Tibial nerve (tissue), 4 donors: ENCODE results near the gene TAS2R20. TPM values are rescaled to one million over a fixed set of nuclear protein-coding genes. Genes with fewer than 3 reads are reported as not detected.
"Not testable (repeated sequence)": the region's sequence is repeated elsewhere in the genome, so short reads cannot be mapped to it uniquely, and the experiment has no call there.

Source experiments
- DNase-seq, 2 donors: peaks; one replicate each; pipeline ENCODE4 v3.0.0-alpha.2; 2019; ENCODE audit warnings: low spot score in 2 of 2
- H3K27ac ChIP-seq, 4 donors: fragments of 200-600 bp; sonication (generic) in 3 of 4; one replicate each; pipeline ENCODE4 v1.5.1; 2017 to 2019; ENCODE audit warnings: mild to moderate bottlenecking in 1 of 4
- H3K27me3 ChIP-seq, 2 donors: fragments of 200-600 bp; sonication (generic) in 1 of 2; one replicate each; pipeline versions ENCODE4 v1.5.1 to v1.6.0; 2017 to 2019
- H3K36me3 ChIP-seq, 3 donors: fragments of 200-600 bp; sonication (generic); one replicate each; pipeline ENCODE4 v1.5.1; 2018 to 2019
- H3K4me1 ChIP-seq, 4 donors: fragments of 200-600 bp; sonication (generic) in 3 of 4; one replicate each; pipeline ENCODE4 v1.5.1; 2017 to 2019
- H3K4me3 ChIP-seq, 4 donors: fragments of 200-600 bp; sonication (generic) in 3 of 4; one replicate each; pipeline ENCODE4 v1.5.1; 2017 to 2019; ENCODE audit warnings: mild to moderate bottlenecking in 1 of 4, moderate library complexity in 1 of 4
- H3K9me3 ChIP-seq, 4 donors: fragments of 200-600 bp; sonication (generic) in 3 of 4; one replicate each; pipeline ENCODE4 v1.5.1; 2017 to 2019
- CTCF ChIP-seq, 5 experiments: fragments of 200-600 bp in 3 of 5; fragments of 450-650 bp in 2 of 5; sonication (generic) in 3 of 5; IDR thresholded peaks; one replicate each; pipeline ENCODE4 v1.5.1; 2016 to 2019; ENCODE audit warnings: antibody characterized with exemption in 5 of 5, mild to moderate bottlenecking in 3 of 5, moderate library complexity in 2 of 5
- EP300 ChIP-seq, 2 donors: sonication (generic); formaldehyde crosslinking; IDR thresholded peaks; one replicate each; pipeline ENCODE4 v1.6.1; 2017; ENCODE audit warnings: antibody characterized with exemption in 2 of 2, mild to moderate bottlenecking in 1 of 2
- POLR2A ChIP-seq, 2 donors: fragments of 450-650 bp; IDR thresholded peaks; one replicate each; pipeline ENCODE4 v1.6.1; 2017; ENCODE audit warnings: antibody characterized with exemption in 2 of 2, mild to moderate bottlenecking in 2 of 2, moderate library complexity in 2 of 2
- WGBS, 2 donors: methylation state at CpG; one replicate each; pipeline ENCODE4 v1.1.5; 2018; 5-methylcytosine and 5-hydroxymethylcytosine counted together
- total RNA-seq, 4 donors: library from RNA; depleted of rRNA; stranded (reverse); fragments of >200 nt; gene quantifications; one replicate each; pipeline ENCODE4 v1.1.0, GENCODE V29; 2016

TAS2R20 gene
- 1 to 10 TPM; 1.4 to 8.4 (median 5.9) TPM for total RNA-seq

DNA sequence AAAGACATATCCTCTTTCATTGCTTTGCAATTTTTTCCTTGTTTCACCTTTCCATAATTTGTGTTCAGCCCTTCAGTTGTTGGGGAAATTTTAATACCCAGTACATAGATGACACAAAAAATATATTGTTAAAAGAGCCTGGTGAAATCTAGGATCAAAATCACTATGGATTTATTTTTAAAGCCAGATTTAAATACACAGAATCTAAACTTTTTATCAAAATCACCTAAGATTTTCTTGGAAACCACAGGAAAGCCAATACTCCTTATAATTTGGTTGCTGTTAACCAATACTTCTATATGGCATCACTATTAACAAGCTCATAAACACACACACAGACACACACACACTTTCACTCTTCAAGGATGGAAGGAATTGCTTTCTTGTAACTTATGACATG, at the start of gene TAS2R20:
Gene TAS2R20, minus strand, starts transcription at position 101 of the 400 bp plus-strand sequence. CDS start 429 bp downstream, outside the sequence.
- no peak for DNase-seq
- Histone ChIP-seq H3K9me3 (peaks cover 0 to 4% (median 0%) of the 10 kb centered on the region in 4 donors), H3K27ac (no peak within 1 kb of the TSS), H3K36me3 (peaks cover 0 to 18% (median 0%) of the 10 kb centered on the region in 3 donors), H3K27me3 (no peaks in the 10 kb centered on the region), H3K4me1 (no peaks in the 10 kb centered on the region), H3K4me3 (no peak within 1 kb of the TSS)
- TF ChIP-seq POLR2A (IDR thresholded peaks at IDR 0.05) (no peak), EP300 (IDR thresholded peaks at IDR 0.05) (no peak), CTCF (IDR thresholded peaks at IDR 0.05) (no peak)

DNA sequence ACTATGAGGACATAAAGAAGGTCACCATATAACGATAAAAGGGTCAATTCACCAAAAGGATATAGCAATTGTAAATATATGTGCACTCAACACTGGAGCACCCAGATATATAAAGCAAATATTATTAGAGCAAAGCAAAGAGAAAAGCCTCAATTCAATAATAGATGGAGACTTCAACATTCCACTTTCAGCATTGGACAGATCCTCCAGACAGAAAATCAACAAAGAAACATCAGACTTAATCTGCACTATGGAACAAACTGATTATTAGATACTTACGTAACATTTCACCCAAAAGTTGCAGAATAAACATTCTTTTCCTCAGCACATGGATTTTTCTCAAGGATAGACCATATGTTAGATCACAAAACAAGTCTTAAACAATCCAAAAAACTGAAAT, 43.3 kb upstream of the TAS2R20 start:
- not testable (repeated sequence) for DNase-seq, H3K4me3 ChIP-seq, H3K27me3 ChIP-seq, H3K4me1 ChIP-seq, H3K27ac ChIP-seq, H3K9me3 ChIP-seq
- H3K36me3 ChIP-seq, result peaks cover 0 to 24% (median 0%) of the 10 kb centered on the region in 3 donors
- 59 to 97% methylated on average over 2 of the region's 2 CpGs for WGBS, 2 donors

DNA sequence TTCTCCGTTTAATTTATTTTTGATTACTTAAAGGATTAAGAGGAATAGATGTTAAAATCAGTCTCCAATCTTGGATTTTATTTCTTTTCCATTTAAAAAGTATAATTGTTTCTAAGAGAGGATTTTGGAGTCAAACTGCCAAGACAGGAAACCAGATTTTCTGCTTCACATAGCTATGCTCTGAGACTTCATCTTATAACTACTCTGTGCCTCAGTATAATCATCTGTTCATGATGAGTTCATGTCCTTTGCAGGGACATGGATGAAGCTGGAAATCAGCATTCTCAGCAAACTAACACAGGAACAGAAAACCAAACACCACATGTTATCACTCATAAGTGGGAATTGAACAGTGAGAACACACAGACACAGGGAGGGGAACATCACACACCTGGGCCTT, 42.1 kb upstream of the TAS2R20 start:
- Histone ChIP-seq H3K4me3 (no peak overlapping the region), H3K27me3 (no peaks in the 10 kb centered on the region), H3K36me3 (peaks cover 0 to 16% (median 0%) of the 10 kb centered on the region in 3 donors), H3K4me1 (peaks cover 0 to 3% (median 0%) of the 10 kb centered on the region in 4 donors), H3K27ac (no peak overlapping the region), H3K9me3 (peaks cover 0 to 8% (median 0%) of the 10 kb centered on the region in 4 donors)
- WGBS, 2 donors, result 78 to 82% methylated on average over 1 of the region's 1 CpG
- DNase-seq, result no peak
- no peak for TF ChIP-seq CTCF (IDR thresholded peaks at IDR 0.05)
- no peak for TF ChIP-seq POLR2A (IDR thresholded peaks at IDR 0.05)
- no peak for TF ChIP-seq EP300 (IDR thresholded peaks at IDR 0.05)

GRCh38 chr12:11039171-11039570, 41.1 kb upstream of the TAS2R20 start:
- WGBS, 2 donors, result 35 to 39% methylated on average over 3 of the region's 3 CpGs
- Histone ChIP-seq H3K9me3 (peaks cover 0 to 8% (median 0%) of the 10 kb centered on the region in 4 donors), H3K36me3 (peaks cover 0 to 10% (median 0%) of the 10 kb centered on the region in 3 donors), H3K27ac (no peak overlapping the region), H3K4me1 (peaks cover 0 to 3% (median 0%) of the 10 kb centered on the region in 4 donors), H3K4me3 (no peak overlapping the region), H3K27me3 (no peaks in the 10 kb centered on the region)
- TF ChIP-seq POLR2A (IDR thresholded peaks at IDR 0.05) (no peak), CTCF (IDR thresholded peaks at IDR 0.05) (no peak), EP300 (IDR thresholded peaks at IDR 0.05) (no peak)
- DNase-seq, result no peak

DNA sequence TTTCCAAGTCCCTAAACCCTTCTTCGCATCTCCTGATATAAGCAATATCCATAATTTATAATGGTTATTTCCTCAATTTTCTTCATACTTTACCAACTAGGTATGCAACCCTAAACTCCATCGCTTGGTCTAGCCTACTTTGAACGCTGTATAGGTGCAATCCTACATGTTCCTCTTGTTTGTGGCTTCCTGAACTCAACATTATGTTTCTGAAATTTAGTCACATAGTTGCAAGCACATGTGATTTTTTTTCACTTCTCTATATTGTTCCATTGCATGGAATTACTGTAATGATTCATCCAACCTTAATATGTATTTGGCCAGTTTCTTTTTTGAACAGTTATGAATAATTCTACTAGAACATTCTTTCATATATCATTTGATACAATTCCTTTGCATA, 35.9 kb upstream of the TAS2R20 start:
- WGBS, 2 donors, result 93 to 100% methylated on average over 1 of the region's 3 CpGs
- not testable (repeated sequence) for DNase-seq

GRCh38 chr12:11031307-11031706, 33.2 kb upstream of the TAS2R20 start, which contains the start of gene TAS2R31:
TSS of gene TAS2R31 (minus strand) at chr12:11031407. CDS start at chr12:11031335, 72 bp downstream.
- H3K27me3 ChIP-seq, result no peaks in the 10 kb centered on the region
- H3K36me3 ChIP-seq, result peaks cover 0 to 34% (median 0%) of the 10 kb centered on the region in 3 donors
- H3K4me3 ChIP-seq, result no peak within 1 kb of the TSS
- no peaks in the 10 kb centered on the region for H3K9me3 ChIP-seq
- H3K27ac ChIP-seq, result no peak within 1 kb of the TSS
- no peak for TF ChIP-seq POLR2A (IDR thresholded peaks at IDR 0.05)
- WGBS, 2 donors, result 95 to 96% methylated on average over 6 of the region's 6 CpGs
- DNase-seq, result no peak
- H3K4me1 ChIP-seq, result no peaks in the 10 kb centered on the region

More for the DNA sequence above, 35.9 kb upstream of the TAS2R20 start:
- H3K27me3 ChIP-seq, H3K27ac ChIP-seq, H3K4me3 ChIP-seq, H3K9me3 ChIP-seq, H3K4me1 ChIP-seq: not testable (repeated sequence)
- H3K36me3 ChIP-seq, result peaks cover 0 to 14% (median 0%) of the 10 kb centered on the region in 3 donors

- Histone ChIP-seq H3K27ac (no peak overlapping the region), H3K36me3 (peaks cover 0 to 34% (median 0%) of the 10 kb centered on the region in 3 donors), H3K9me3 (peaks cover 0 to 5% (median 0%) of the 10 kb centered on the region in 4 donors), H3K4me1 (no peaks in the 10 kb centered on the region), H3K27me3 (no peaks in the 10 kb centered on the region), H3K4me3 (no peak overlapping the region)
- 91 to 93% methylated on average over 6 of the region's 6 CpGs for WGBS, 2 donors
- no peak for DNase-seq
- no peak for TF ChIP-seq EP300 (IDR thresholded peaks at IDR 0.05)
- TF ChIP-seq CTCF (IDR thresholded peaks at IDR 0.05), result no peak
- TF ChIP-seq POLR2A (IDR thresholded peaks at IDR 0.05), result no peak
Measured at GRCh38 chr12:11026118-11026517, 28.0 kb upstream of the TAS2R20 start.
